ENCODE data around the gene ALOX15.

Gene ALOX15

DNA sequence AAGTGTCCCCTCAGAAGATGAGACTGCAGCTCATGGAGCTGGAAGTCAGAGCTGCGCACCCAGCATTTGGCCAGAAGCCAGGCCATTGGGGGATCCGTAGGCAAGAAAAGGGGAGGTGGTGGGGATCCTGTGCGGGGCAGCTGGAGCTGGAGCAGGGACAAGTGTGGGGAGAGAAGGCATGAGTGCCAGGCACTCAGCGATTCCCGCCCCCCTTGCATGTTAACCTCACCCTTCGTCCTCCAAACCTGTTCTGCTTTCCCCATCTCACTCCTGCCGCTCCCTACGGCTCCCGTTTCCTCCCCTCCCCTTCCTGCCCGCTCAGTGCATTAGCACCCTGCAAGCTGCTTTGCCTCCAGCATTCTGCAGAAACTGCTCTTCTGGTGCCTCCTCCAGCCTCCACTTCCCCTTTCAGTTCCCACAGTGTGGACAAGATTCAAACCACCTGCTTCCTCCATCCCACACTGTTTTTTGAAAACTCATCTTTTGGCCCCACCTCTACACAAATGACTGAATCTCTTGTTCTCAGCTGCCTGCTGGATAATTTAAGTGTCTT is 5.6 kb downstream of the ALOX15 start:
- TF ChIP-seq POLR2AphosphoS5 (IDR thresholded peaks at IDR 0.05; ENCODE audit: low read depth, low read length) = no peak
- no peak for TF ChIP-seq SIN3A (IDR thresholded peaks at IDR 0.05; ENCODE audit: borderline replicate concordance, insufficient read depth, low read length)
- TF ChIP-seq, protein P1, sequence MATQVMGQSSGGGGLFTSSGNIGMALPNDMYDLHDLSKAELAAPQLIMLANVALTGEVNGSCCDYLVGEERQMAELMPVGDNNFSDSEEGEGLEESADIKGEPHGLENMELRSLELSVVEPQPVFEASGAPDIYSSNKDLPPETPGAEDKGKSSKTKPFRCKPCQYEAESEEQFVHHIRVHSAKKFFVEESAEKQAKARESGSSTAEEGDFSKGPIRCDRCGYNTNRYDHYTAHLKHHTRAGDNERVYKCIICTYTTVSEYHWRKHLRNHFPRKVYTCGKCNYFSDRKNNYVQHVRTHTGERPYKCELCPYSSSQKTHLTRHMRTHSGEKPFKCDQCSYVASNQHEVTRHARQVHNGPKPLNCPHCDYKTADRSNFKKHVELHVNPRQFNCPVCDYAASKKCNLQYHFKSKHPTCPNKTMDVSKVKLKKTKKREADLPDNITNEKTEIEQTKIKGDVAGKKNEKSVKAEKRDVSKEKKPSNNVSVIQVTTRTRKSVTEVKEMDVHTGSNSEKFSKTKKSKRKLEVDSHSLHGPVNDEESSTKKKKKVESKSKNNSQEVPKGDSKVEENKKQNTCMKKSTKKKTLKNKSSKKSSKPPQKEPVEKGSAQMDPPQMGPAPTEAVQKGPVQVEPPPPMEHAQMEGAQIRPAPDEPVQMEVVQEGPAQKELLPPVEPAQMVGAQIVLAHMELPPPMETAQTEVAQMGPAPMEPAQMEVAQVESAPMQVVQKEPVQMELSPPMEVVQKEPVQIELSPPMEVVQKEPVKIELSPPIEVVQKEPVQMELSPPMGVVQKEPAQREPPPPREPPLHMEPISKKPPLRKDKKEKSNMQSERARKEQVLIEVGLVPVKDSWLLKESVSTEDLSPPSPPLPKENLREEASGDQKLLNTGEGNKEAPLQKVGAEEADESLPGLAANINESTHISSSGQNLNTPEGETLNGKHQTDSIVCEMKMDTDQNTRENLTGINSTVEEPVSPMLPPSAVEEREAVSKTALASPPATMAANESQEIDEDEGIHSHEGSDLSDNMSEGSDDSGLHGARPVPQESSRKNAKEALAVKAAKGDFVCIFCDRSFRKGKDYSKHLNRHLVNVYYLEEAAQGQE (IDR thresholded peaks at IDR 0.05; ENCODE audit: insufficient read depth in 1 of 2, low read depth in 2 of 2, low read length in 2 of 2) = no peak
- TF ChIP-seq TAF1 (IDR thresholded peaks at IDR 0.05; ENCODE audit: borderline replicate concordance, insufficient read depth, low read length) = no peak
- no peak for TF ChIP-seq FOXP2 (optimal IDR thresholded peaks at IDR 0.05; ENCODE audit: borderline replicate concordance, extremely low read depth, extremely low read length, insufficient read depth)

- TF ChIP-seq POLR2AphosphoS5 (IDR thresholded peaks at IDR 0.05; ENCODE audit: low read depth, low read length) = no peak
- no peak for TF ChIP-seq TAF1 (IDR thresholded peaks at IDR 0.05; ENCODE audit: borderline replicate concordance, insufficient read depth, low read length)
- TF ChIP-seq FOXP2 (optimal IDR thresholded peaks at IDR 0.05; ENCODE audit: borderline replicate concordance, extremely low read depth, extremely low read length, insufficient read depth) = no peak
- TF ChIP-seq, protein P1 (IDR thresholded peaks at IDR 0.05; ENCODE audit: insufficient read depth in 1 of 2, low read depth in 2 of 2, low read length in 2 of 2) = no peak
- TF ChIP-seq SIN3A (IDR thresholded peaks at IDR 0.05; ENCODE audit: borderline replicate concordance, insufficient read depth, low read length) = no peak
These were observed 6.5 kb downstream of the ALOX15 start for GRCh38 chr17:4634976-4635375.

DNA sequence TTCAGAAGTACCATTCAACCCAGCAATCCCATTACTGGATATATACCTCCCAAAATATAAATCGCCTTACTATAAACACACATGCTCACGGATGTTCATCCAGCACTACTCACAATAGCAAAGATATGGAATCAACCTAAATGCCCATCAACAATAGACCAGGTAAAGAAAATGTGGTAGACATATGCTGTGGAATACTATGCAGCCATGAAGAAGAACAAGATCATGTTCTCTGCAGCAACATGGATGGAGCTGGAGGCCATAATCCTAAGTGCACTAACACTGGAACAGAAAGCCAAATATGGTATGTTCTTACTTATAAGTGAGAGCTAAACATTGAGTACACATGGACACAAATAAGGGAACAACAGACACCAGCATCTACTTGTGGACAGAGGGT is 7.8 kb downstream of the ALOX15 start:
- TF ChIP-seq SIN3A (IDR thresholded peaks at IDR 0.05; ENCODE audit: borderline replicate concordance, insufficient read depth, low read length) (no peak), POLR2AphosphoS5 (IDR thresholded peaks at IDR 0.05; ENCODE audit: low read depth, low read length) (no peak), FOXP2 (optimal IDR thresholded peaks at IDR 0.05; ENCODE audit: borderline replicate concordance, extremely low read depth, extremely low read length, insufficient read depth) (no peak), TAF1 (IDR thresholded peaks at IDR 0.05; ENCODE audit: borderline replicate concordance, insufficient read depth, low read length) (no peak)
- TF ChIP-seq, protein P1 (IDR thresholded peaks at IDR 0.05; ENCODE audit: insufficient read depth in 1 of 2, low read depth in 2 of 2, low read length in 2 of 2) = no peak

DNA sequence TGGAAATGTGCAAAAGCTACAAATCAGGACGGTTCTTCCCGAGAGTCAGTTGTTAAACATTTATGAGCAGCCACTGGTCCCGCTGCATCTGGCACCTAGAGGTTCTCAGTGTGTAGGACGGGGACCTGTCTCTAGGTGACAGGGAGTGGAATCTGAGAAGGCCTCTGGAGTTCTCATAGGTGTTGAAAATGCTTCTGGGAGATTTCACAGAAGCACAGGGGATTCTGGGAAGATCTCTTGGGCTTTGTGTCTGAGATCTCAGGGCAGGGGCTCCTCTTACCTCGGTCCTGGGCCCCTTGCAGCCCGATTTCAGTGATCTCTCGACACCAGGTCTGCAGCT is 8.9 kb downstream of the ALOX15 start:
- TF ChIP-seq FOXP2 (optimal IDR thresholded peaks at IDR 0.05; ENCODE audit: borderline replicate concordance, extremely low read depth, extremely low read length, insufficient read depth) (no peak), SIN3A (IDR thresholded peaks at IDR 0.05; ENCODE audit: borderline replicate concordance, insufficient read depth, low read length) (no peak), POLR2AphosphoS5 (IDR thresholded peaks at IDR 0.05; ENCODE audit: low read depth, low read length) (no peak), TAF1 (IDR thresholded peaks at IDR 0.05; ENCODE audit: borderline replicate concordance, insufficient read depth, low read length) (no peak)
- TF ChIP-seq, protein P1 (IDR thresholded peaks at IDR 0.05; ENCODE audit: insufficient read depth in 1 of 2, low read depth in 2 of 2, low read length in 2 of 2) = no peak
